Dermis blood vessel endothelial cell (primary cell): ENCODE results near the gene ALG9. TPM values are rescaled to one million over a fixed set of nuclear protein-coding genes. Genes with fewer than 3 reads are reported as not detected.
"Not testable (repeated sequence)": the region's sequence is repeated elsewhere in the genome, so short reads cannot be mapped to it uniquely, and the experiment has no call there.

Experiments
- DNase-seq: peaks from one replicate; pipeline ENCODE4 v3.0.0; 2010
- total RNA-seq: library from RNA; depleted of rRNA; stranded (reverse); fragments of >200 nt; gene quantifications from 2 replicates; pipeline ENCODE4 v1.2.3, GENCODE V29; 2014

The ALG9 gene
- total RNA-seq, 1 donor from 2014 or later: 31.8 TPM

DNA sequence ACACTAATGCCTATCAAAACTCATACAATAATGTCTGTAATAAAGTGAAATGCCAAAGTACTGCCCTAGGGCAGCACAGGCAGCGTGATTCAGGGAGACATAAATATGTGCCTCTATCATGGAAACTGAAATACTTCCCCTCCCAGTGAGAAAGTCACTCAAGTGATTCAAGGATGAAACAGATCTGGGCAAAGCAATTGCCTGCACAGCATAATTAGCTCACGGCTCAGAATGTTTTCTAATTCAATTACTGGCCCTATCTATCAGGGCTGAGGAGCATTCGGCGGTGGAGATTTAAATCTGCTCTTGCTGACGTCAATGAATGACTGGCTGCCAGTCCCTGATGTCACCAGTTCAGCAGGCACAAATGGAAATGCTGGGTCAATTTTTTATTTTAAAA is 77.5 kb downstream of the ALG9 start:
- DNase-seq: no peak

DNA sequence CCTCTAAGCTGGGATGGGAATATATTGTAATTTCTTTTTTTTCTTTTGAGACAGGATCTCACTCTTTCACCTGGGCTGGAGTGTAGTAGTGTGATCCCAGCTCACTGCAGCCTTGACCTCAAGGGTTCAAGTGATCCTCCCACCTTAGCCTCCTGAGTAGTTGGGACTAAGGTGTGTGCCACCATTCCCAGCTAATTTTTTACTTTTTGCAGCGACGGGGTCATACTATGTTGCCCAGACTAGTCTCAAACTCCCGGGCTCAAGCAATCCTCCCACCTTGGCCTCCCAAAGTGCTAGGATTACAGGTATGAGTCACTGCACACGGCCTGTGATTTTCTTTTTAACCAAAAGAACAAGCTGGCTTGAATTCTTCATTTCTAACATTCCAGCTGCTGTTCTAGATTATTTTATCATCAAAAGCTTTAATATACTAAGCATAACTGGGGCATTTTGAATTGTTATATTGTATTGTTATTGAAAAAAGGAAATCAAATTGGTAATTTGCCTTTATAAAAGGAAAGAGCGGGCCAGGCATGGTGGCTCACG is 78.4 kb downstream of the ALG9 start:
- no peak for DNase-seq

DNA sequence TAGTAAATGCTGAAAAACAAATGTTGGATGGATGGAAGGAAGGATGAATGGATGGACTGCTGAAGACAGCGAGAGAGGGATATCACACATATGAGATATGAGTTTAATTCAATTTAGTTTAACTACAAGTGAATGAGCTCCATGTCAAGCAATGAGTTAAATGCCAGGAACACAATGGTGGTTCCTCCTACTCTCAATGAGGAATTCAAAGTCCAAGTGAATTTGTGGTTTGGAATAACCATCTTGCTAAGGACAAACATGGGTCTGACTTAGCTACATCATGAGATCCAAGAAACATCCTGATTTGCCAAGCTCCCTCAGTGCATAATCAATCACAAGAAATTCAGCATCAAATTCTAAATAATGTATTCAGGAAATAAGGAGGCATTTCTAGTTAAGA is 79.1 kb downstream of the ALG9 start:
- no peak for DNase-seq

DNA sequence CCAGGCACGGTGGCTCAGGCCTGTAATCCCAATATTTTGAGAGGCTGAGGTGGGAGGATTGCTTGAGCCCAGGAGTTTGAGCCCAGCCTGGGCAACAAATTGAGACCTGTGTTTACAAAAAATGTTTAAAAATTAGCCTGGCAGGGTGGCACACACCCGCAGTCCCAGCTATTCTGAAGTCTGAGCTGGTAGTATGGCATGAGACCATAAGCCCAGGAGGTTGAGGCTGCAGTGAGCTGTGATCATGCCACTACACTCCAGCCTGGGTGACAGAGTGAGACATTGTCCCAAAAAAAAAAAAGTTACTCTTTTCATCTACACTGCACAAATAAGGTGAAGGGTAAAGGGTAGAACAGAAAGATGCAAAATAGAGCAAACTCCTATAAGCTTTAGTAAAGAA is 82.9 kb downstream of the ALG9 start:
- DNase-seq: no peak

DNA sequence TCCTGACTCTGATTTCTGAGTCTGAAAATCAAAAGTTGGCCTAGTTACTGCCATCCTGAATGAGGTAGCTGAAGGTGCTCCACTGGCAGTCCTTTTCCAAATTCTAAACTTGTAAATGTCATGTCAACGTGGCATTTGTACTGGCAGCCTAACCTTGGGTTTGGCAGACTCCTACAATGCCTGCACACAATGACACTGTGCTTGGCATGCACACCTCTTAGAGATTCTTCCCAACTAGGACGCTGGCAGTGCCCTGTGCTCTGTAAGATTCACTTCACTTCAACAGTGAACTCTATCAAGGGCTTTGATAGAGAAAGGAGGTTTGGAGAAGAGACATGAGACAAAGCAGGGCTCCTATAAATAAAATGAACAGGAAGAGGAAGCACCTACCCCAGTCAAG is 83.3 kb downstream of the ALG9 start:
- DNase-seq: no peak

DNA sequence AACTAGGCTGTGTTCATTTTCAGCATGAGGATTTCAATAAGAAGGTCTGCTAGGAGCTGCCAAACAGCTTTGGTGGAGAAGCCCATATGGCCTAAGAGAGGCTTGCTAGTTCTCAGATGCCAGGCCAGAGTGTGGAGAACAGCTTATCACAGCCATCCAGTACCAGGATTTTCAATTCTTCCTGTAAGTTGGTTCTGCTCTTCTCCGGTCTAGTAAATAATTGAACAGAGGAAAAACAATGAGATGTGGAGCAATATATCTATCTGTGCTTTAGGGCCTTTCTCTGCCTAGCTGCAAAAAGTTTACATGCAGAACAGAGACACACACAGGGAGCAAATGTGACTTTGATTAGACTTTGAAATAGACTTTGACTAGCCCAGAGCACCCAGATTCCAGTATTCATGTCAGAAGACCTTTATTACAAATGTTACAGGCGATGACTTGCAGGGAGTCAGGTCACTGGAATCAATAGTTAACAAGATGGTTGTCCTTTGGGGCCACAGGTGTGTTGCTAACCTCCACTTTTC is 85.4 kb downstream of the ALG9 start:
- DNase-seq: no peak

DNA sequence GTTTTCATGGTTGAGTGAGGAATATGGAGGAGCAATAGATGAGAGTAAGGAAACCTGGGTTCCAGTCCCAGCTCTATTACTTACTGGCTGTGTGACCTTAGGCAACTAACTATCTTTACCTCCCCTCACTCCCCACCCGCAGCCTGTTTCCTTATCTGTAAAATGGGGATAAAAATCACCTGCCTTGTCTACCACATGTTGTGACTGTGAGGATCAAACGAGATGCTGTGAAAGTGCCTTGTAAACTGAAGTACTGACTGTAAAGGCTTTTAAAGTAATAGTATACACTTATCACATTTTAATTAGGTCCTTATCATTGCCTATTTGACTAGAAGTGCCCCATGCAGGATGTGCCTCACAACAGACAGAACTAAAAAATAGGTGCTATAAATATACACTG is 86.3 kb downstream of the ALG9 start:
- no peak for DNase-seq

DNA sequence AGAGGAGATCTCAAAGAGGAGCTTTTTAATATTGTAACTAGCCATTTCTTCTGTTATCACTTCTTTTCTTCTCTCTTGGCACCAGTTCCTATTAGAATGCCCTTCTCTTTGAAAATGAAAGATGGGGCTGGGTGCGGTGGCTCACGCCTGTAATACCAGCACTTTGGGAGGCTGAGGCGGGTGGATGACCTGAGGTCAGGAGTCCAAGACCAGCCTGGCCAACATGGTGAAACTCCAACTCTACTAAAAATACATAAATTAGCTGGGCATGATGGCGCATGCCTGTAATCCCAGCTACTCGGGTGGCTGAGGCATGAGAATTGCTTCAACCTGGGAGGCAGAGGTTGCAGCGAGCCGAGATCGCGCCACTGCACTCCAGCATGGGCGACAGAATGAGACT is 87.1 kb downstream of the ALG9 start:
- not testable (repeated sequence) for DNase-seq

DNA sequence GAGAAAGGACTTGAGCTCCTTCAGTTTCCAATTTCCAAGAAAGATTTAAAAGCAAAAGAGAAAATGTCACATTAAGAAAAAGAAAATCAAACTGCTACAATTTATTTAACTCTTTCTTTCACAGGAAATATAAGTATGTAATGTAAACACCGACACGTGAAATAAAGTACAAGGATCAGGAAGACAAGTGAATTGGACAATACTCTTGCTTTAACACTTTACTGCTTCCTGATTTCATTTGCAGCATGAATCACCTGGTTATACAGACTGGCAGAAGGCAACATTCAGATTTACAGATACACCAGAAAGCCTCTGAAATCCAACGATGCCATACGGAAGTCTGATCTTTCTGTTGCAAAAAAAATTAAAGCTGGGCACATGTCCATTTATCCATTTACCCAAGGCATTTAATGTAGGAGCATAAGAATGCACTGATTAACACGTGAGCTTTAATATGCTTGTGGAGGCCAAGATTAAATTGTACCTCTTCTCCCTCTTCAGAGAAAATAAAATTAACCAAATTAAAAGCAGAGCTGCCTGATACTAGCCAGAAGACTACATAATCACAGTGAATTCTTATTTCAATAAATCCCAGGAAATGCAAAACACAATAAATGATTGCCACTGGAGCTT is 89.2 kb downstream of the ALG9 start:
- peak; percentile 31 for DNase-seq

DNA sequence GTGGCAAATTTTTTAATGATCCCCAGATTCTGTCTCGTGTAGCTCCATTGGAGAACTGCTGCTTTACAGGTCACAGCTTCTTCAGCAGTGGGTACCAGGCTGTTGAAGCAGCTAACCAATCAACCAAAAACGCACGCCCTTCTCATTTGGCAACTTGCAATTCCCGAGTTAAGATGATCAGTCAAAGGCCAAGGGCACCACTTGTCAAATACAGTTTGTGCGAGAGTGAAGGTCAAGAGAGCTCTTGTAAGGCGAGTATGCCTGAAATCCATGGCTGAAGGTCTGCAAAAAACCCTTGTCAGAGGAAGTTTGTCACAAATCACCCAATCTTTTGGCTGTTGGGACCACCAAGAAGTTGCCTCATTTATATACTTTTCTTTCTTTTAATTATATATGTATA is 92.3 kb downstream of the ALG9 start:
- DNase-seq: no peak

DNA sequence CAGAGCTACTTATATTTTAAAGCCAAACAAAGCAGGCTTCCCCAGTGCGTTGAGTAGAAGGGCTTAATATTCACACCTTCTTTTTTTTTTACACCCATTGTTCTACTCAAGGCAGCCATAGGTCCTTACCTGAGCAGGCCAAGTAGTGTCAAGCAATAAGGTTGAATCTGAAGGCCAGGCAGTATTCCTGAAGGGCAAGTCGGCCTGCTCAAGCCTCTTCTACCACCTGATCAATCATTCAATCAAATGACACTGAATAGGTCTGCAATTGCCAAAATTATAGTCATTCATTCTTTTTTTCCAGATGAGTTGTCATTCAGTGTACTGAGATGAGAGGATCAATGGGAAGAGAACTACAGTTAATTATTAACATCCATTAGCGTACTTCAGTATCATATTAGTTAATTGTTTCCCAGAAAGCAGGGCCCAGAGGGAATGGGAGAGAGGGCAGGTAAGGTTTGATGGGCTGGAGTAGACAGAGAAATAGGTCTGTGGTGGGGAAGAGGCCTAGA is 93.3 kb downstream of the ALG9 start:
- no peak for DNase-seq

DNA sequence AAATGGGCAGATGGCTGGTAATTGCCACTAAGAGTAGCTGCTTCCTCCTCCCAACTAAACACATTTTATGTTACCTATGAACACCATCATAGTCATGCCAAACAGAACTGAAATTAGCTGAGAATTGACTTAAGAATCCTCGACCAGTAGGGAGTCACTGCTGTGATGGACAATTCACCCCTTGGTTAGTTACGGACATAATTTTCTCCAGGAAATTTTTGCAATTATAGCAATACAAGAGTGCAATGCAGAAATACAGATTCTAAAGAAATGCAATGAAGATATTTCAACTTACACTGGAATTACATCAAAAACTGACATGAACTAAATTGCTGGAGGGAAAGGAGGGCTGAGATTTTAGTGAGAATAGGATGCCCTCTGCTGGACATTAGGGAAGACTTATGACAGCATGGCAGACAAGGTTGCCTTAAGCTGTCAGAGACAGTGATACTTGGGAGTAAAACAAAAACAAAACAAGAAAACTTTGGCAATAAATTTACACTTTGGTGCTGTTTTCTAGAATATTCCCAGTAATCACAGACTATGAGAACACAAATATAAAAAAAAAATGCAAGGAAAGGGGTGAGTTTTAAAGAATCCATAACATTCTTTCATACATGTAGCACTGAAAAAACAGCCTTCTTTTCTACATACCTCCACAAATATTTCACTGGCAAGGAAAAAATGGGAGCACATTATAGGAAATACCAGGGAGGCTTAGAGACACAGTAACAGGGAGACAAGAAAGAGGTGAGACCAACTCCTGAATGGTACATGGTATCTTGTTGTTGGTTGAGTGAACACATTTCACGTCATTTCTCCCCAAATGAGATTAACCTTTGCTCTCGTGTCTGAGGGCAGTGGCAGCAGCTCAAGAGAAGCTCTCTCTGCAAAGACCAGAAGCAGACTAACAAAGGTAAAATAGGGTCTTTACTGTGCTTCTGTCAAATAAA is 94.0 kb downstream of the ALG9 start:
- DNase-seq: peak; percentile 87

DNA sequence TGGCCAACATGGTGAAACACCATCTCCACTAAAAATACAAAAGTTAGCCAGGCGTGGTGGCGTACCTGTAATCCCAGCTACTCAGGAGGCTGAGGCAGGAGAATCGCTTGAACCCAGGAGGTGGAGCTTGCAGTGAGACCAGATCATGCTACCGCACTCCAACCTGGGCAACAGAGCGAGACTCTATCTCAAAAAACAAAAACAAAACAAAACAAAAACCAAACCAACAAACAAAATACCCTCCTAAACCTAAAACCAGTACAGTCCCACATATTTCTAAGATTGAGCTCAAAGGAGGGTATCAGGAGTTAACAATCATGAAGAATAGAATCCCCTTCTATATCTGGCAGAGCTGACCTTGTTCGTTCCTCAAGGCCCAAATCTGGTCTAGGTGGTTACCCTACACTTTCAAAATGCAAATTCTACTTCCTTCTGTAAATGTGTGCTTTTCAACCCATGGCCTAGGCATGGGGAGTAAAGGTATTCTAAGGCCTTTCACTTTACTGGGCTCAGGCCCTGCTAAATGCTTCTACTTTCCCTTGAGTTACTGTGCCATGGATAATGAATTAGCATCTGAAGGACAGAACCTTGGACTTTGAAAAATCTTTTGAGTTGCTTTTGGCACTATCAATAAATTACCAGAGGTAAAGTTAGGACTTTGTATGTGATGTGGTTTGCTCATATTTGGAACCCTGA is 94.8 kb downstream of the ALG9 start:
- DNase-seq: no peak

DNA sequence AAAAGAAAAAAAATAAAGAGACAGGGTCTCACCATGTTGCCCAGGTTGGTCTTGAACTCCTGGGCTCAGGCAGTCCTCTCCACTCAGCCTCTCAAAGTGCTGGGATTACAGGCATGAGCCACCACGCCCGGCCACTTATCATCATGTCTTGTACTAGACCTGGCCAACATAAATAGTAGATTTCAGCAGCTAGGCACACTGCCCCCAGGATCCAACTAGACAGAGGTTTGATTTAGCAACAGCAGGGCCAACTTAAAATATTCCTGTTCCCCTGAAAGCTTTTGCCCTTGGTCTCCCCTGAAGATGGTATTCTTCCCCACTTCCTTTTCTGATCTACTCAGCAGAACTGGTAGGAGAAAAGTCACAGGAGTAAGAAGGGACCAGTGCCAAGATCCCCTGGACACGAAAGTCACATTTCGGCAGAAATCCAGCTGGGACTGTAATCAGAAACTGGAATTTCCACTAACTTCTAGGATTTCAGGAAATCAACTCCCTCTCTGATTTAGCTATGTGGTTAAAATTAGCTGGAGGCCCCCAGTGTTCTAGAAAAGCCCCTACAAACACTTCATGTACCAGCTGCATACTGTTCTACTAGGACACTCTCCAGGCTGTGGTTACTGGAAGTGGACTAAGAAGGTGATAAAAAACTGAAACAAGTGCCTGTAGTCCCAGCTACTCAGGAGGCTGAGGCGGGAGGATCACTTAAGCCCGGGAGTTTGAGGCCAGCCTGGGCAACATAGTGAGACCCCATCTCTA is 96.2 kb downstream of the ALG9 start:
- DNase-seq: peak; percentile 40

DNA sequence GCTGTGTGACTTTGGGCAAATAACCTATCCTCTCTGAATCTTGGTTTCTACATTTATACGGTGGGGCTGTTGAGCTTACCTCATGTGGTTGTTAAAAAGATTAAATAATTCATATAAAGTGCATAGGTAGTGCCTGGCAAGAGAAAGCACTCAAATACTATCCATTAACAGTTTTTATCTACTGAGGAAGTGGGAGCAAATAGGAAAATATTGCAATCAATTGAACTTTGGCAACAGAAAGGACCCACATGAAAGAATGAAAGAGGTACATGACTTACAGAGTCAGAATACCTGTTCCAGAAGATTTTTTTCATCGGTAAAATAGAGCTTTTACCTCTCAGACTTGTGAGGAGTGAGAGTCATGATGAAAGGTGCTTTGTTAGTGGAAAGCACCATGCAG is 98.8 kb downstream of the ALG9 start:
- no peak for DNase-seq

DNA sequence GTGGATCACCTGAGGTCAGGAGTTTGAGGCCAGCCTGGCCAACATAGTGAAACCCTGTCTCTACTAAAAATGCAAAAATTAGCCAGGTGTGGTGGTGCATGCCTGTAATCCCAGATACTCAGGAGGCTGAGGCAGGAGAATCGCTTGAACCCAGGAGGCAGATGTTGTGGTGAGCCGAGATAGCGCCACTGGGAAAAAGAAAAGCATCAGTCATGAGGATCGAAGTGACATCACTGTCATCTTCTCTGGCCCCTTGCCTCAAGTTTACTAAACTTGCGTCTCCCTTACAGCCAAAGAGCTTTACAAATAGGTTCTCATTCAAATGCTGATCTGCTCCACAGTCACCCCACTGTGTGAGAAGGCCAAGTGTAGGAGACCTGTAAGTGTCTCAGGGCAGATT is 100.2 kb downstream of the ALG9 start:
- not testable (repeated sequence) for DNase-seq

DNA sequence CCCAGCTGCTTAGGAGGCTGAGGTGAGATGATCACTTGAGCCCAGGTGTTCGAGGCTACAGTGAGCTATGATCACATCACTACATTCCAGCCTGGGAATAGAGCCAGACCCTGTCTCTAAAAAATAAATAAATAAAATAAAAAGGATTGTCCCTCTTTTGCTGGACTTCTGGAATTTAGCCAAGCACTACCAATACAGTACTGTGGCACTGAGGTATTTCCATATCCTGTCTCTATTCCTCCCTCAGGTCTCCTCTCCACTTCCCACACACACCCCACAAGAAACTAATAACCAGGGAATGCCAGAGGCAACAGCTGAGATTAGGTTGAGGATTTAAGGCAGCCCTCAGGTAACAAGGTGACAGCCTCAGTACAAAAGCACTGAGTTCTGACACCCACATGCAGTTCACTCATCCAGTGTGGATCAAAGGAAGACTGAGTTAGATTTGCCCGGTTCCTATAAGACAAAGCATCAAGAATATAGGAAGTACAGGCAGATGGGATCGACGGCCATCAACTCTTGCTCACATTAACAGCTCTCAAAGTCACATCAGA is 100.7 kb downstream of the ALG9 start:
- no peak for DNase-seq

DNA sequence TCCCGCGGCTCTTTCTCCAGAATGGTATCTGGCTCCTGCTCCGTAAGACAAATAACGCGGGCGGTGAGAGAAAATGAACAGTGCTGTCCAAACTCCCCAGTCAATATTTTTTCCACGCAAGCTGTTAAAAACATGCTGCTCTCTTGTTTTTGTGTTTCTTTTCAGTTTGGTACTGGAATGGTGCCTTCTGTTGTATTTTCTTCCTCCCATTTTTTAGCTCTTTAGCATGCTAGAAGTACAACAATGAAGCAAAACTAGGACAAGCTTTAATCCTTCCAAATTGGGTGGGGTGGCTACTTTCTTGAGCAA is 104.6 kb downstream of the ALG9 start:
- DNase-seq: no peak

DNA sequence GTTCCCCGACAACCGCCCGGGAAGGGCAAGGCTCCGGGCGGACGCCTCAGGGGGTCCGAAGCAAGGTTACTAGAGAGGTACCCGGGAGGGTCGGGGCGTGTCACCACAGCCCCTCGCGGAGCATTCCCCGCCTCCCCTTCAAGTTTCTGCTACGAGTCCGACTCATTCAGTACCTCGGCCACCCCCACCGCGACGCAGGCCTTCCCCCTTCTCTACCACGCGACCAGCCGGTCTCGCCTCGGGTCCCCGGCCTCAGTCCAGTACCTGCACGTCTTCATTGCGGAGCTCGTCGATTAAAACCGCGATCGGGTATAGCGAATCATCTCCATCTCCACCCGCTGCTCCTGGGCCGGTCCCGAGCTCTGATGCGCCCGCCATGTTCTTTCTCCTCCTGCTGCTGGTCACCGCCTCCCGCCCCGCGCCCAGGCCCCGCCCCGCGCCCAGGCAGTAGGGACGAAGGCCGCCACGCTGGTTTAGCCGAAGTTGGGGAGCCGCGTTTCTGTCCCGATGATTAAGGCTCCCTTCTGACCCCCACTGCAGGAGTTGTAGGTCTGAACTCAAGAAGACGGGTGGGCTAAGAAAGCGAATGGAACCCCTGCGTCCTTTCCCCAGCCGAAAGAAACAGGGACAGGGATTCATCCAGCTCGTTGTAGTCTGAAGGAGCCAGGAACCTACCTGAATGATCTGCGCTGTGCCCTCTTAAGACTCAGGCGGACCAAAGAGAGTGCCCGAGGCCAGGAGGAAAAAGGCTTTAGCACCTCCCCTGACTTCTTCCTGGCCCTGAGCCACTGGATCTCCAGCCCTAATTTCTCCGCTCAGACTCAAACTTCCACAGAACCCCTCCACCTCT is 105.2 kb downstream of the ALG9 start, which contains the start of gene PPP2R1B:
TSS of gene PPP2R1B (minus strand) at position 406 of the 850 bp plus-strand sequence. CDS start at position 378, 28 bp downstream.
- DNase-seq: peak; percentile 74

DNA sequence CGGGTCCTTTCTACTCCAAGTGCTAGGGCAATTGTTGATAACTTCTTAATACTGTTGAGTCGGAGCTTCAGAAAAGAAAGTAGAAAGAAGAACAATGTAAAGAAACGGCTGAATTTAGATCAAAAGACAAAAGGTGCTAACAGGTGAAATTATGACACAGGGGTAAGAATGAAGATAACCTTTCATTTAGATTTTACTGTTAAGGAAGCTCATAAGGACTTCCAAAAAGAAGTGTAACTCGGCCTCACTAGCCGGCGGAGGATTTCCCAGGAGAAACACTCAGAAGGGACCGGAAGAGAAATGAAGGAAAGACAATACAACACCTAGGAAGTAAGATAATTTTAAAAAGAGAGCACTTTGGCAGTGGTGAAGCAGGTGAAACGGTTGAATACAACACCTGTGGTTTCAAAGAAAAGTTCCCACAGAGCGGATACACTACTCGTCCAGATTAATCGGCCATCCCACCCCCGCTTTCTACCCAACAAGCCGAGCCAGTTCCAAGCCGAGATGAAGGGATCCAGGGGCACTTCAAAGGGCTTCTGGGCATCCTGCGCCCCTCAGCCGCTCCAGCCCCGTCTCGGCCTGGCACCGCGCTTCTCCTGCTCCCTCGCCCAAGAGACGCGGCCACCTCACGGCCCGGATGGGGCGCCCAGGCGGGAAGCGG is 105.9 kb downstream of the ALG9 start:
- no peak for DNase-seq
